BJ (cell line): ENCODE measurements around the gene TIMP2. TPM values are rescaled to one million over a fixed set of nuclear protein-coding genes. Genes with fewer than 3 reads are reported as not detected.
"Not testable (repeated sequence)": the region's sequence is repeated elsewhere in the genome, so short reads cannot be mapped to it uniquely, and the experiment has no call there.

ENCODE experiments used
- CTCF ChIA-PET: fragments of 350-600 bp; formaldehyde crosslinking; extraction: SDS; loops from one replicate; lab custom pipeline; 2021; ENCODE audit warnings: antibody characterized with exemption, inconsistent platforms; lab: Yijun Ruan, JAX
- POLR2A ChIA-PET: fragments of 300-600 bp; sonication (Branson Sonifier 250); formaldehyde crosslinking; extraction: SDS; loops from one replicate; lab custom pipeline; 2021; ENCODE audit warnings: antibody characterized with exemption; lab: Charles Lee
- DNase-seq: peaks from one replicate; pipeline ENCODE4 v3.0.0-alpha.2; 2011; ENCODE audit warnings: low read depth
- H3K27me3 ChIP-seq: 2 replicates; pipeline ENCODE4 v1.6.0; 2011; ENCODE audit warnings: low read length; ENCODE audit not compliant: control insufficient read depth, insufficient read depth
- H3K36me3 ChIP-seq: 2 replicates; pipeline ENCODE4 v1.5.1; 2011; ENCODE audit warnings: low read length; ENCODE audit not compliant: control insufficient read depth, insufficient read depth
- H3K4me3 ChIP-seq: 2 replicates; pipeline ENCODE4 v1.5.1; 2011; ENCODE audit warnings: low read depth, mild to moderate bottlenecking, control low read depth, low read length
- CTCF ChIP-seq: IDR thresholded peaks from 2 replicates; pipeline ENCODE4 v1.5.1; 2011; ENCODE audit warnings: low read depth, mild to moderate bottlenecking, control low read depth, inconsistent platforms, low read length, moderate library complexity; ENCODE audit not compliant: insufficient read depth
- polyA plus RNA-seq: library from polyadenylated mRNA; depleted of rRNA; stranded (reverse); fragments of >200 nt; gene quantifications from 2 replicates; pipeline ENCODE4 v1.2.3, GENCODE V29; 2011

Gene TIMP2
- polyA plus RNA-seq, 1 experiment = 361 TPM

GRCh38 chr17:78966910-78967600 lies 41.9 kb upstream of the TIMP2 start:
- no peaks in the 10 kb centered on the region for H3K27me3 ChIP-seq
- no peak for DNase-seq
- POLR2A ChIA-PET = no interaction called here
- no peak overlapping the region for H3K4me3 ChIP-seq
- H3K36me3 ChIP-seq = no peaks in the 10 kb centered on the region
- CTCF ChIA-PET = interaction anchor here (1.2 to 1.5 kb wide), 2 partner anchors 15 to 32 kb away, joined by 3 read pairs; no protein-coding TSS in a partner anchor
- TF ChIP-seq CTCF = no peak

- ChIA-PET CTCF (interaction anchor here (0.7 to 1.5 kb wide), 3 partner anchors 12 to 98 kb away, joined by 3 read pairs; no protein-coding TSS in a partner anchor), POLR2A (interaction anchor here (0.6 kb wide), 1 partner anchor 368 kb away, joined by 11 read pairs; no protein-coding TSS in a partner anchor)
- Histone ChIP-seq H3K4me3 (no peak overlapping the region), H3K27me3 (no peaks in the 10 kb centered on the region), H3K36me3 (no peaks in the 10 kb centered on the region)
- no peak for TF ChIP-seq CTCF
- DNase-seq = no peak
Observed at GRCh38 chr17:78966123-78966813, 41.1 kb upstream of the TIMP2 start.

DNA sequence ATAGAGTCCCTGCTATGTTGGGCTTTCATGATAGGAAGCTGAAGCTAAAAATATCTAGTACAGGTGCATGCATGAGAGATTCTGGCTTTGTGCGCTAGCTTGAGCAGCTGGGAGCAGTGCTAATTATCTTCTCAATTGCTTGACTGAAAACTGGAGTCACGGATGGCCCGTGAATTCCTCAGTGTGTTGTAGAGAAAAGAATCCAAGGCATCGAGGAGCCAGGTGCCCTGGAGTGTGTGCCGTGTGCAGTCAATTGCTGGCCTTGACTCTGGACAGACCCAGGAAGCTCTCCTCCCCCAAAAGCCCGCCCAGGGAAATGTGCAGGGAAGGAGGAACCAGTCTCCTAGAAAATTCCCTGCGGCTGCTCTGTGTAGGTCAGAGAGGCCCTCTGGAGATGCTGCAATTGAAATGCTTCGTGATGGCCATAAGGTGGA lies 40.3 kb upstream of the TIMP2 start:
- ChIA-PET CTCF (interaction anchor here (1.0 to 2.1 kb wide), 3 partner anchors 30 to 100 kb away, joined by 3 to 6 read pairs (median 3); no protein-coding TSS in a partner anchor), POLR2A (no interaction called here)
- Histone ChIP-seq H3K4me3 (no peak overlapping the region), H3K36me3 (no peaks in the 10 kb centered on the region), H3K27me3 (no peaks in the 10 kb centered on the region)
- no peak for TF ChIP-seq CTCF
- DNase-seq = no peak

GRCh38 chr17:78963378-78963777 lies 38.2 kb upstream of the TIMP2 start:
- no peaks in the 10 kb centered on the region for H3K36me3 ChIP-seq
- H3K4me3 ChIP-seq = no peak overlapping the region
- POLR2A ChIA-PET = no interaction called here
- no peak for TF ChIP-seq CTCF
- CTCF ChIA-PET = interaction anchor here (5.0 kb wide), 1 partner anchor 8 kb away, joined by 40 read pairs; no protein-coding TSS in a partner anchor
- no peaks in the 10 kb centered on the region for H3K27me3 ChIP-seq
- no peak for DNase-seq

- CTCF ChIA-PET = interaction anchor here (5.0 kb wide), 1 partner anchor 8 kb away, joined by 40 read pairs; no protein-coding TSS in a partner anchor
Observed at GRCh38 chr17:78962984-78963348, 37.8 kb upstream of the TIMP2 start.

More at GRCh38 chr17:78962984-78963348, 37.8 kb upstream of the TIMP2 start:
- POLR2A ChIA-PET, H3K27me3 ChIP-seq, H3K4me3 ChIP-seq, H3K36me3 ChIP-seq, DNase-seq: not testable (repeated sequence)
